Memory B cell (primary cell): ENCODE data around the gene HAP1.

Experiments used
- ATAC-seq: fragments of 150-1000 bp; cut with Tn5 transposase; 2 replicates; pipeline ENCODE4 v1.10.0; 2021; ENCODE audit warnings: low read depth, mild to moderate bottlenecking, moderate library complexity
- DNase-seq, 2 donors: peaks; one replicate each; pipeline ENCODE4 v3.0.0; 2022; ENCODE audit warnings: low spot score in 2 of 2
- H3K27ac Mint-ChIP-seq: one replicate; pipeline ENCODE4 v1.8.0; 2022; ENCODE audit warnings: mild to moderate bottlenecking, moderate library complexity, mixed read lengths
- H3K27me3 Mint-ChIP-seq: one replicate; pipeline ENCODE4 v1.8.0; 2022; ENCODE audit warnings: mixed read lengths
- H3K36me3 Mint-ChIP-seq: one replicate; pipeline ENCODE4 v1.8.0; 2022; ENCODE audit warnings: mild to moderate bottlenecking, mixed read lengths
- H3K4me1 Mint-ChIP-seq: one replicate; pipeline ENCODE4 v1.8.0; 2022; ENCODE audit warnings: mixed read lengths
- H3K4me3 Mint-ChIP-seq: one replicate; pipeline ENCODE4 v1.8.0; 2022; ENCODE audit warnings: mild to moderate bottlenecking, moderate library complexity, mixed read lengths
- H3K9me3 Mint-ChIP-seq: one replicate; pipeline ENCODE4 v1.8.0; 2022; ENCODE audit warnings: mixed read lengths

The HAP1 gene

DNA sequence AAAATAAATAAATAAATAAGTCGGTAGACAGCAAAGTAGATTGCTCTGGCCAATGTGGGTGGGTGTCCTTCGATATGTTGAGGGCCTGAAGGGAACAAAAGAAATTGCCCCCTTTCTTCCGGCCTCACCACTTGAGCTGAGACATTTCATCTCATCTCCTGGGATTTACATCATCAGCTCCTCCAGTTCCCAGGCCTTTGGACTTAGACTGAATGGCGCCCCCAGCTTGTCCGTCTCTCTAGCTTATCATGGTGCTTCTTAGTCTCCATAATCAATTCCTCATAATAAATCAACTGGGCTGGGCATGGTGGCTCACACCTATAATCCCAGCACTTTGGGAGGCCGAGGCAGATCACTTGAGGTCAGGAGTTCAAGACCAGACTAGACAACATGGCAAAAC is 13.8 kb upstream of the HAP1 start:
- H3K9me3 Mint-ChIP-seq, result no peaks in the 10 kb centered on the region
- ATAC-seq (no peak), DNase-seq (no peak)
- peaks cover 9% of the 10 kb centered on the region for H3K27me3 Mint-ChIP-seq
- no peak overlapping the region for H3K4me3 Mint-ChIP-seq
- peaks cover 3% of the 10 kb centered on the region for H3K4me1 Mint-ChIP-seq
- no peak overlapping the region for H3K27ac Mint-ChIP-seq
- no peaks in the 10 kb centered on the region for H3K36me3 Mint-ChIP-seq

DNA sequence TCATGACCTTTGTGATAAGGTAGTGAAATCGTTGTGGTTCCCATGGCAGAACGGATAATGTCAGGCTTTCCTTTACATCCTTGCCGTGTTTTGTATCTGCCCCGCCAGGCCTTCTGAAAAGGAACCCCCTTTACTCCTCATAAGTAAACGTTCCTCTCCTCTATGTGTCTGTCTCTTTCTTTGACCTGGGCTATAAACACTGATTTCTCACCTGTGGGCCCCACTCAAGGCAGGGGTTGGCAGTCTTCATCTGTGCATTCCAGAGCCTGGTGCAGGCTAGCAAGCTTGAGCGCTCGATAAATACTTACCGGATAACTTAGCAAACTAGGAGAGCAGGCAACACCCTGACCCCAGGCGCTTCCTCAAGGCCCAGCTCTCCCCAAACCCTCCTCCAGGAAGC is 7.3 kb upstream of the HAP1 start:
- Mint-ChIP-seq H3K4me1 (peaks cover 5% of the 10 kb centered on the region), H3K4me3 (no peak overlapping the region), H3K9me3 (no peaks in the 10 kb centered on the region), H3K36me3 (no peaks in the 10 kb centered on the region), H3K27ac (no peak overlapping the region), H3K27me3 (peaks cover 10% of the 10 kb centered on the region)
- no peak for ATAC-seq
- no peak for DNase-seq

DNA sequence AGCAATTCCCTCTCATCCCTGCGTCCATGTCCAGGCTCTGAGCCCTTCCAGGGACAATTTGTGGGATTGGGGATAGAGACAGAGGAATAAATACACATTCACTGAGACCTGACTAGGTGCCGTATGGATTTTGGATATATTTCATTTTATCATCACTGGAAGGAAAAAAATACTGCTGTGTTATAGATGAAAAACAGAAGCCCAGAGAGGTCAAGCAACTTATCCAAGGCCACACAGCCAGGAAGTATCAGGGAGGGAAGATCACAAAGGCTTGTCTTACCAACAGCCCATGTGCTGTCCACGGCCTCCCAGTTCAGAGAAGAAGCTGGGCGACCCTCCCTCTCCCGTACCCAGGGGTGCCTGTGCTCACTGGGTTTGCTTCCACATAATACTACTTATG is 6.1 kb upstream of the HAP1 start:
- peaks cover 11% of the 10 kb centered on the region for H3K27me3 Mint-ChIP-seq
- no peak overlapping the region for H3K27ac Mint-ChIP-seq
- no peak for ATAC-seq
- peaks cover 2% of the 10 kb centered on the region for H3K4me1 Mint-ChIP-seq
- H3K36me3 Mint-ChIP-seq, result no peaks in the 10 kb centered on the region
- no peak overlapping the region for H3K4me3 Mint-ChIP-seq
- DNase-seq, result no peak
- H3K9me3 Mint-ChIP-seq, result no peaks in the 10 kb centered on the region

DNA sequence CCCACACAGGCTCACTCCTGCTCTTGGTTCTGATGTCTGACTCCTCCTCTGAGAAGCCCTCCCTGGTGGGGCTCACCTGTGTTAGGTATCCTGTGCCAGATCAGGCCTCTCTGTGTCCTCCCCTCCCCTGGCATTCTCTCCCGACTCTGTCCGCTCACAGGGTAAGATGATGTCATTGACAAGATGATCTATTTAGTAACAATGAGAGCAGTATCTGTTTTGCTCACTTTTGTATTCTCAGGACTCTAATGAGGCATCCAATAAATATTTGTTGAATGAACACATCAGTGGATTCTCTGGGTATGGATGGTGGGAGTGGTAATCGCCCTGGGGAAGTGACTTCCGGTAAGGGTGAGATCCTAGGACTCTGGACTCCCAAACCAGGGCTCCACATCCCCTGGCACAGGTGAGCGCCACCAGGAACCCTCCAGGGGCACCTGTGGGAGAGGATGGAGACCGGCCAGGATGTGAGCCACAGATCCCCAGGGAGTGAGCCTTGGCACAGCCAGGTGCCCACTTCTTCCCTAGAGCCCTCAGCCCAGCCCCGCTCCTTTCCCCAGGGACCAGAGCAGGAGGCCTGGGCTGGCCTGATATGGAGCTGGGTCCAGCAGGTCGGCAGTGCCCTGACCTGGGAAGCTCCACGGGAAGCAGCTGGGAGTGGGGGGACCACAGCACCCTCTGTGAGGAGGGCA is 5.4 kb upstream of the HAP1 start:
- no peak overlapping the region for H3K27ac Mint-ChIP-seq
- DNase-seq (no peak), ATAC-seq (no peak)
- H3K9me3 Mint-ChIP-seq, result no peaks in the 10 kb centered on the region
- H3K4me1 Mint-ChIP-seq, result peaks cover 5% of the 10 kb centered on the region
- H3K4me3 Mint-ChIP-seq, result no peak overlapping the region
- H3K27me3 Mint-ChIP-seq, result peaks cover 13% of the 10 kb centered on the region
- no peaks in the 10 kb centered on the region for H3K36me3 Mint-ChIP-seq

DNA sequence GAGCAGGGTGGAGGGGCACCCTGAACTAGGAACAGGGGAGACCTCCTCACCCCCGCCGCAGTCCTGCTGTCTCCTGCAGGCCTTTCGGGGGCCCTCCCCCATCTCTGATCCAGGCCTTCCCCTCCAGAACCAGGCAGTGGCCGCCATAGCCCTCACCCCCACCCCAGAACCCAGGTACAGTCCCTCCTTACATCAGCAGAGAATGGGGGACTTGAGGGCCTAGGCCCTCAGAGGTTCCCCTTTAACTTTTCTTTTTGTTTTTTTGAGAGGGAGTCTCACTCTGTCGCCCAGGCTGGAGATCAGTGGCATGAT is 4.3 kb upstream of the HAP1 start:
- DNase-seq (no peak), ATAC-seq (no peak)
- no peaks in the 10 kb centered on the region for H3K36me3 Mint-ChIP-seq
- no peak overlapping the region for H3K4me3 Mint-ChIP-seq
- H3K27me3 Mint-ChIP-seq, result peaks cover 17% of the 10 kb centered on the region
- H3K4me1 Mint-ChIP-seq, result peaks cover 5% of the 10 kb centered on the region
- H3K9me3 Mint-ChIP-seq, result no peaks in the 10 kb centered on the region
- H3K27ac Mint-ChIP-seq, result no peak overlapping the region

DNA sequence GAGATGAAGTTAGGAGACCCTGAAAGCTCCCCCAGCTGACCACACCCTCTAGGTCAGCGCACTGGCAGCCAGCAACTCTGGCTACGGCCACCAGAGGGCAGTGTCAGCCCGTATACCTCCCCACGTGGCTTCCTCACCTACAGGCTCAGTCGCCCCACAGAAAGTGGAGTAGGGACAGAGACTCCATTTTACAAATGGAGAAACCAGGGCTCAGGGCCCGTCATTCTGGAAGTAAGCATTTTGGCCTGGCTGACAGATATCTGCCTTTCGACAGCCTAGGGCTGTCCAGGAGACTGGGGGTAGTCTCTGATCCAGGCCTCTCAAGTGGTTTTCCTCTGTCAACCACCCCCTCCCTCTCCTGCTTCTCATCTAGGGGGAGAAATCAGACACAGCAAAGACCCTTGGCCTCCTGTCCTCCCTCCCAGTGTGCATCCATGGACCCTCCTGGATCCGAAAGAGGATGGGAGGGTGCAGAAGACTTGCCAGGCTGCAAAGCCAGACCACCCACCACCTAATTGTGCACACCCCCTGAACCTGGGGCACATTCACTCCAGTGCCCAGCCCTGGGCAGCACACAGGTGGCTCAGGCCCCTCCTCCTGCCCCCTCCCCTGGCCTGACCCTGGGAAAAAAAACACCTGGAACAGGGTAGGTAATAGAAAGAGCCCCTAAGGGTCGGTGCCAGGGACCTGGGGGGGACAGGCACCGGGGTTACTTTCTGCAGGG is 3.8 kb upstream of the HAP1 start:
- Mint-ChIP-seq H3K9me3 (no peaks in the 10 kb centered on the region), H3K27ac (no peak overlapping the region), H3K27me3 (peaks cover 20% of the 10 kb centered on the region), H3K4me3 (no peak overlapping the region), H3K4me1 (peaks cover 5% of the 10 kb centered on the region), H3K36me3 (no peaks in the 10 kb centered on the region)
- peak; percentile 78 to 83 for DNase-seq
- peak; percentile 93 for ATAC-seq

DNA sequence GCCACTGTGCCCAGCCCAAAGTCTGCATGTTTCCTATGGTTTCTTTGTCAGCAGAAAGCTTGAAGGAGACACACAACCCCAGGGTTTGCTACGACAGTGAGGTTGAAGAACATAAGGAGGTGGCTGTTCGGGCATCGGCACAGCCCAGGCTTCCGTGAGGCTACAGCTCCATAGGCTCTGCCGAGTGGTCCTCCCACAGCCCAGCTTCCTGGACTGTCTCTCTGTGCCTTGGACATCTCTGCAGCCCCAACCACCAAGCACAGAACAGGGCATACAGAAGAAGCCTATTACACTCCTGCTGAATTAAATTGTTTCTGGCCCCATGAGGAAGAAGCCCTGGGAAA is 3.2 kb upstream of the HAP1 start:
- DNase-seq (no peak), ATAC-seq (peak; percentile 19)
- Mint-ChIP-seq H3K4me1 (peaks cover 5% of the 10 kb centered on the region), H3K4me3 (no peak overlapping the region), H3K36me3 (no peaks in the 10 kb centered on the region), H3K27ac (no peak overlapping the region), H3K27me3 (peaks cover 21% of the 10 kb centered on the region), H3K9me3 (no peaks in the 10 kb centered on the region)

DNA sequence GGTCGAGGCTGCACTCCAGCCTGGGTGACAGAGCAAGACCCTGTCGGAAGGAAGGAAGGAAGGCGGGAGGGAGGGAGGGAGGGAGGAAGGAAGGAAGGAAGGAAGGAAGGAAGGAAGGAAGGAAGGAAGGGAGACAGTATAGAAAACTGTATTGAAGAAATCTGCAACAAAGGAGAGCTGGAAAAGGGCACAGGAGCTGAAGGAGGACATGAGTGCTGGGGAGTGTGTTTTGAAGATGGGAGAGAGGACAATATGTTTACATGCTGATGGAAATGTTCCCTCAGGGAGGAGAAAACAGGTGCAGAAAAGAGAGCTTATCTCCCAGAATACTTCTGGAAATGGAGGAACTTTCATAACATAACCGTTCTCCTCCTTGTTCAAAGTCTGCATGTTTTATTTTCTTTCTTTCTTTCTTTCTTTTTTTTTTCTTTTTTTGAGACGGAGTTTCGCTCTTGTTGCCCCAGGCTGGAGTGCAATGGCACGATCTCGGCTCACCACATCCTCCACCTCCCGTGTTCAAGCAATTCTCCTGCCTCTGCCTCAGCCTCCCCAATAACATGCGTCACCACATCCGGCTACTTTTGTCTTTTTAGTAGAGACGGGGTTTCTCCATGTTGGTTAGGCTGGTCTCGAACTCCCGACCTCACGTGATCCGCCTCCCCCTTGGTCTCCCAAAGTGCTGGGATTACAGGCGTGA is 2.7 kb upstream of the HAP1 start:
- DNase-seq (no peak), ATAC-seq (no peak)
- Mint-ChIP-seq H3K27ac (no peak overlapping the region), H3K4me3 (no peak overlapping the region), H3K36me3 (no peaks in the 10 kb centered on the region), H3K27me3 (peaks cover 25% of the 10 kb centered on the region), H3K4me1 (peaks cover 5% of the 10 kb centered on the region), H3K9me3 (no peaks in the 10 kb centered on the region)

DNA sequence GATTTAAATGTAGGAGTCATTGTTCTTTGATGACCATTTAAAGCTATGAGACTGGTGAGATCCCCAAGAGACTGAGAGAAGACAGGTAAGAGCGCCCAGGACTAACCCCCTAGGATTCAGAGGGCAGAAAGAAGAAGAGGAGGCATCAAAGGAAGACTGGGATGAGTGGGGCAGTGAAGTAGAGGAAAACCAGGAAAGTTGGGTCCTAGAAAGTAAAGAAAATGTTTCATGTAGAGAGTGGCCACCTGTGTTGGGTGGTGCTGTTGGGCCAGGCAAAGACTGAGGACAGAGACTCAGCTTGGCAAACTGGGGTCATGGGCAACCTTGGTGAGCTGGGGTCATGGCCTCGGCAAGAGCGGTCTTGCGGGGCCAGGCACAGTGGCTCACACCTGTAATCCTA is 1.3 kb upstream of the HAP1 start:
- DNase-seq, result no peak
- ATAC-seq, result no peak
- Mint-ChIP-seq H3K4me3 (no peak overlapping the region), H3K27me3 (peaks cover 25% of the 10 kb centered on the region), H3K9me3 (no peaks in the 10 kb centered on the region), H3K4me1 (peaks cover 11% of the 10 kb centered on the region), H3K27ac (no peak overlapping the region), H3K36me3 (no peaks in the 10 kb centered on the region)

DNA sequence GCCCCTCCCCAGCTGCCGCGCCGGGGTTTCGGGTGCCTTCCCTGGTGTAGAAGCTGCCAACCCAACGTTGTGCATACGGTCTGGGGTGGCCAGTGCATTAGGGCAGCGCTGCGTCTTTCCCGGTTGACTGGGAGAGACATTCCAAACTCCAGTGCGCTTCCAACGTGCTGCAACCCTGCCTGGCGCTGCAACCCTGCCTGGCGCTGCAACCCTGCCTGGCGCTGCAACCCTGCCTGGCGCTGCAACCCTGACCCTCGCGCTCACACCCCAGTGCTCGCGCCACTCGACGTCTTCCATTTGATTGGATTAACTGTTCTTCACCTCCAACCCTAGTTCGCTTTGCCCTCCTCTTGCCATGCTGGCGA is 488 bp upstream of the HAP1 start:
- no peaks in the 10 kb centered on the region for H3K36me3 Mint-ChIP-seq
- H3K27me3 Mint-ChIP-seq, result peaks cover 25% of the 10 kb centered on the region
- DNase-seq (no peak), ATAC-seq (no peak)
- peaks cover 11% of the 10 kb centered on the region for H3K4me1 Mint-ChIP-seq
- H3K4me3 Mint-ChIP-seq, result peak overlapping the region; percentile 58
- H3K27ac Mint-ChIP-seq, result no peak overlapping the region
- H3K9me3 Mint-ChIP-seq, result no peaks in the 10 kb centered on the region

DNA sequence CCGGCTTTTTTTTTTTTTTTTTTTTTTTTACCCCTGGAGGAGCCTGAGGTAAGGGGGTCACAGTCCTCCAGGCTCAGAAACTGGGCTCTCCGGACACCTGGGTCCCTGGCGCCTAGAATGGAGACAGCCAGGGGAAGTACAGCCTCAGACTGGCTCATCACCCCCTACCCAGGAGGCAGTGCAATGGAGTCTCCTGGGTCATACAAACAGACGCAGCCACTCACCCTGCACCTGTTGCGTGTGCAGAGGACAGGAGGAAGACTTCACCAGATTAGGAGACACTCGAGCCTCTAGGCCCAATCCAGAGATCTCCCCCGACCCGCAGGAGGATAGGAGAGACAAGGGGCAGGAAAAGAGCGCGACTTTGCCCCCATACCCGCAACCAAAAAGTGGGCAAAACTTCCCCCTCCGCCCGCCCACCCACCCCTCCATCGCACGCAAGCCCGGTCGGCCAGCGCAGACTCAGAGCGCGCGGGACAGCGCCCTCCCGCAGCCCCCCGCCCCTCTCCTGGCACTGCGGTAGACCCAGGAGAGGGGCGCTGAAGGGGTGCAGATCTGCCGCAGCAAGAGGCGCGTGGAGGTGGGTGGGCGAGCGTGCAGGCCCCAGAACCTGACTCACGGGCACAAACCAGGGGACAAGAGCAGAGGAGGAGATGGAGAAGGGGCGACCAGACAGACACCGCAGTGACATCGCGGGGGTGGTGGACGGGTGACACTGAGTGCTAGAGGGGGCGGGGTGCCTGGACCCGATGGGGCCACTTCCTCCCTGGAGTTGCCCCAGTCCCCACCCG is 900 bp downstream of the HAP1 start:
- no peak overlapping the region for H3K27ac Mint-ChIP-seq
- H3K9me3 Mint-ChIP-seq, result no peaks in the 10 kb centered on the region
- no peak for DNase-seq
- H3K4me3 Mint-ChIP-seq, result peak overlapping the region; percentile 43
- H3K36me3 Mint-ChIP-seq, result no peaks in the 10 kb centered on the region
- H3K4me1 Mint-ChIP-seq, result peaks cover 12% of the 10 kb centered on the region
- no peak for ATAC-seq
- peaks cover 25% of the 10 kb centered on the region for H3K27me3 Mint-ChIP-seq

DNA sequence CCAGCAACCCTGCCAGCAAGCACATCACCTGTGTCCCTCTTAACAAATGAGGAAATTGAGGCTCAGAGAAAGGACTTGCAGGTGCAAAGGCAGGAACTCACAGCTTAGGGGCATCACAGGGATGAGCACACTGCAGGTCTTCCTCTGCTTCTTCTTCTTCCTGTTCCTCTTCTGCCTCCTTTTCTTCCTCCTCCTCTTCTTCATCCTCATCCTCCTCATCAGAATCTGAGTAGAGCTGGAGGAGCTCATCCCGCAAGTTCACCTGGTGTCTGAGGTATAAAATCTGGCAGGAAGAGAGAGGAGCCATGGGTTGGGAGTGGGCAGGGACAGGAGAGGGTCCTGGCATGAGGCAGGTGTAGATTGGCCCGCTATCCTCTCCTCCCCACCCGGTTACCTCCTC is 2.6 kb downstream of the HAP1 start:
- H3K4me1 Mint-ChIP-seq, result peaks cover 15% of the 10 kb centered on the region
- DNase-seq (no peak), ATAC-seq (no peak)
- no peaks in the 10 kb centered on the region for H3K36me3 Mint-ChIP-seq
- no peaks in the 10 kb centered on the region for H3K9me3 Mint-ChIP-seq
- H3K27me3 Mint-ChIP-seq, result peaks cover 21% of the 10 kb centered on the region
- H3K4me3 Mint-ChIP-seq, result no peak overlapping the region
- no peak overlapping the region for H3K27ac Mint-ChIP-seq

DNA sequence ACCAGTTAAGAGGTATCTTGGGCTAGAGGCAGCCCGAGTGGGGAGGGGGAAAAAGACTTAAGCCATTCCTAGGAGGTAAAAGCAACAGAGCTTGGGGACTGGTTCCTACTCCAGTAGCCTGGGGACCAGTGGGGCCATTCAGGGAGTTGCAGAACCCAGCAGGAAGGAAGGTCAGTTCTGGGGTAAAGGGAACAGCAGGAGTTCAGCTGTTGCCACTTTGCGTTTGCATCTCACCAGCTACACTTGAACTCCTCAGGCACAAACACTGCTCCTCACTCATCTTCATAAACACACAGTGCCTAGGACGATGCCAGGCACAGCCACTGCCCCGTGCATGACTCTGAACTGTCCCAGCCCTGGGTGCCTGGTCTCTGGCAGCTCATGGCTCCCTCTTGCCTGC is 4.0 kb downstream of the HAP1 start:
- Mint-ChIP-seq H3K4me1 (peaks cover 15% of the 10 kb centered on the region), H3K9me3 (no peaks in the 10 kb centered on the region), H3K4me3 (no peak overlapping the region), H3K27ac (no peak overlapping the region), H3K27me3 (peaks cover 14% of the 10 kb centered on the region), H3K36me3 (no peaks in the 10 kb centered on the region)
- DNase-seq (no peak), ATAC-seq (no peak)

DNA sequence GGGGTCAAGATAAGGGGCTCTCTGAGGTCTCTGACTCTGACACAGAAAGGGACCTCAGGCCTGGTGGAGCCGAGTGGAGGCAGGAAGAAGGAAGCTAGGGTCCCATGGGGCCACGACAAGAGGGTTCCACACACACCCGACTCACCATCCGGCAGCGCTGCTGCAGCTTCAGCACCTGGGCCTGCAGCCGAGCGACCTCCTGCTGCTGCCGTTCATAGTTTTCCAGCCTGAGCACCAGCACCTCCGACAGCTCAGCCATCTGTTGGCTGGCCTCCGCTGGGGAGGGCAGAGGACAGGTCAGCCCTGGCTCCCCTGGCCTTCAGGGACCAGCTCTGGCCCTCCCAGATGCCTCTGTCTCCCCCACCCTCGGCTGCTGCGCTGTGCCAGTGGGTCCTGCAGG is 6.4 kb downstream of the HAP1 start:
- H3K4me1 Mint-ChIP-seq, result peaks cover 12% of the 10 kb centered on the region
- no peak overlapping the region for H3K4me3 Mint-ChIP-seq
- H3K27me3 Mint-ChIP-seq, result peaks cover 15% of the 10 kb centered on the region
- no peaks in the 10 kb centered on the region for H3K9me3 Mint-ChIP-seq
- no peak for DNase-seq
- H3K27ac Mint-ChIP-seq, result no peak overlapping the region
- ATAC-seq, result peak; percentile 35
- no peaks in the 10 kb centered on the region for H3K36me3 Mint-ChIP-seq
